Prostate gland (tissue), 2 donors: ENCODE results near the gene ARHGAP44. TPM values are rescaled to one million over a fixed set of nuclear protein-coding genes. Genes with fewer than 3 reads are reported as not detected.

Source experiments
- DNase-seq: peaks from one replicate; pipeline ENCODE4 v3.0.0-alpha.2; 2019; ENCODE audit warnings: low spot score
- H3K27ac ChIP-seq, 2 donors: fragments of 200-600 bp; sonication (generic); 2 replicates each; pipeline ENCODE4 v1.5.1; 2017 to 2019
- H3K27me3 ChIP-seq: fragments of 200-600 bp; sonication (generic); replicated peaks from 2 replicates; pipeline ENCODE4 v1.5.1; 2019; ENCODE audit not compliant: insufficient read depth
- H3K36me3 ChIP-seq, 2 donors: fragments of 200-600 bp; sonication (generic); 1 replicate in 1 of 2; 2 replicates in 1 of 2; pipeline versions ENCODE4 v1.5.1 to v1.8.1; 2017 to 2019
- H3K4me1 ChIP-seq: fragments of 200-600 bp; sonication (generic); replicated peaks from 2 replicates; pipeline ENCODE4 v1.5.1; 2019
- H3K4me3 ChIP-seq, 2 donors: fragments of 200-600 bp; sonication (generic); 2 replicates each; pipeline ENCODE4 v1.5.1; 2017 to 2019
- H3K9me3 ChIP-seq: fragments of 200-600 bp; sonication (generic); 2 replicates; pipeline ENCODE4 v1.5.1; 2017
- CTCF ChIP-seq, 4 experiments: fragments of 200-600 bp in 2 of 4; fragments of 450-650 bp in 2 of 4; sonication (generic) in 2 of 4; IDR thresholded peaks; 1 replicate in 3 of 4; 2 replicates in 1 of 4; pipeline ENCODE4 v1.5.1; 2016 to 2019; ENCODE audit warnings: antibody characterized with exemption in 4 of 4, mild to moderate bottlenecking in 2 of 4, moderate library complexity in 2 of 4
- POLR2A ChIP-seq: fragments of 450-650 bp; IDR thresholded peaks from one replicate; pipeline ENCODE4 v1.6.1; 2016; ENCODE audit warnings: antibody characterized with exemption, mild to moderate bottlenecking
- POLR2AphosphoS5 ChIP-seq: sonication (generic); formaldehyde crosslinking; IDR thresholded peaks from one replicate; pipeline ENCODE4 v1.6.1; 2017; ENCODE audit warnings: antibody characterized with exemption
- WGBS: methylation state at CpG from one replicate; pipeline ENCODE4 v1.1.5; 2018; 5-methylcytosine and 5-hydroxymethylcytosine counted together
- intact Hi-C: fragments of 100-400 bp; cut with DNase I; formaldehyde crosslinking; loops from one replicate; pipeline ENCODE4 v1.14.2; 2022
- total RNA-seq, 2 donors: library from RNA; depleted of rRNA; stranded (reverse); fragments of >200 nt; gene quantifications; one replicate each; pipeline ENCODE4 v1.1.0, GENCODE V29; 2016

The ARHGAP44 gene
- total RNA-seq, 2 donors from 2014 or later: 7.5 to 15.7 TPM

GRCh38 chr17:12745486-12745885 is 43.8 kb upstream of the ARHGAP44 start:
- WGBS: 84% methylated on average over 7 of the region's 7 CpGs
- Histone ChIP-seq H3K27me3 (no peaks in the 10 kb centered on the region), H3K4me3 (no peak overlapping the region), H3K36me3 (no peaks in the 10 kb centered on the region), H3K9me3 (no peaks in the 10 kb centered on the region), H3K27ac (no peak overlapping the region), H3K4me1 (no peaks in the 10 kb centered on the region)
- TF ChIP-seq POLR2AphosphoS5 (no peak), CTCF (IDR thresholded peaks at IDR 0.05) (no peak), POLR2A (no peak)
- intact Hi-C loops: loop anchor here (10.0 kb wide), 1 partner anchor 191 kb away; no protein-coding TSS in a partner anchor
- no peak for DNase-seq

- TF ChIP-seq POLR2AphosphoS5 (no peak), POLR2A (no peak), CTCF (IDR thresholded peaks at IDR 0.05) (no peak)
- H3K36me3 ChIP-seq: no peaks in the 10 kb centered on the region
- no peaks in the 10 kb centered on the region for H3K27me3 ChIP-seq
- no peak for DNase-seq
- H3K4me3 ChIP-seq: no peak overlapping the region
- no peak overlapping the region for H3K27ac ChIP-seq
- H3K9me3 ChIP-seq: no peaks in the 10 kb centered on the region
- no peaks in the 10 kb centered on the region for H3K4me1 ChIP-seq
- intact Hi-C loops: no loop called here
Observed at GRCh38 chr17:12756786-12757185, 32.5 kb upstream of the ARHGAP44 start.

- H3K4me1 ChIP-seq: no peaks in the 10 kb centered on the region
- H3K36me3 ChIP-seq: no peaks in the 10 kb centered on the region
- DNase-seq: no peak
- TF ChIP-seq POLR2A (no peak), POLR2AphosphoS5 (no peak), CTCF (IDR thresholded peaks at IDR 0.05) (no peak)
- H3K27ac ChIP-seq: no peak overlapping the region
- no peak overlapping the region for H3K4me3 ChIP-seq
- 57% methylated on average over 2 of the region's 2 CpGs for WGBS
- intact Hi-C loops: no loop called here
- no peaks in the 10 kb centered on the region for H3K27me3 ChIP-seq
- H3K9me3 ChIP-seq: no peaks in the 10 kb centered on the region
Observed at GRCh38 chr17:12759090-12759489, 30.2 kb upstream of the ARHGAP44 start.

- H3K9me3 ChIP-seq: no peaks in the 10 kb centered on the region
- no peaks in the 10 kb centered on the region for H3K4me1 ChIP-seq
- TF ChIP-seq POLR2A (no peak), POLR2AphosphoS5 (no peak), CTCF (IDR thresholded peaks at IDR 0.05) (no peak)
- H3K36me3 ChIP-seq: no peaks in the 10 kb centered on the region
- intact Hi-C loops: no loop called here
- 51% methylated on average over 6 of the region's 6 CpGs for WGBS
- H3K4me3 ChIP-seq: no peak overlapping the region
- no peak overlapping the region for H3K27ac ChIP-seq
- no peaks in the 10 kb centered on the region for H3K27me3 ChIP-seq
- no peak for DNase-seq
Observed at GRCh38 chr17:12765548-12765947, 23.8 kb upstream of the ARHGAP44 start.

- Histone ChIP-seq H3K4me1 (no peaks in the 10 kb centered on the region), H3K4me3 (no peak overlapping the region), H3K36me3 (no peaks in the 10 kb centered on the region), H3K9me3 (no peaks in the 10 kb centered on the region), H3K27ac (no peak overlapping the region), H3K27me3 (no peaks in the 10 kb centered on the region)
- intact Hi-C loops: no loop called here
- 79% methylated on average over 4 of the region's 4 CpGs for WGBS
- no peak for DNase-seq
- TF ChIP-seq POLR2A (no peak), CTCF (IDR thresholded peaks at IDR 0.05) (no peak), POLR2AphosphoS5 (no peak)
Observed at GRCh38 chr17:12768255-12768654, 21.0 kb upstream of the ARHGAP44 start.
